ENCODE results near the gene MYO18B.

GRCh38 chr22:26066534-26066933, 324.5 kb downstream of the MYO18B start:
- TF ChIP-seq CTCF (IDR thresholded peaks at IDR 0.05; ENCODE audit: low read depth, low read length) (no peak), EZH2phosphoT487 (IDR thresholded peaks at IDR 0.05; ENCODE audit: low read depth) (no peak)
